Measurements from ENCODE around the gene TPP1.

The TPP1 gene

GRCh38 chr11:6654281-6655019 lies 35.2 kb upstream of the TPP1 start:
- TF ChIP-seq CTCF (IDR thresholded peaks at IDR 0.05; ENCODE audit: low read depth, low read length, missing control alignments), result no peak
- no peak overlapping the region for H3K4me3 ChIP-seq (ENCODE audit: low read depth, low read length)
- no peak for DNase-seq (ENCODE audit: low read depth)

- DNase-seq (ENCODE audit: low read depth), result no peak
- no peak overlapping the region for H3K4me3 ChIP-seq (ENCODE audit: low read depth, low read length)
- TF ChIP-seq CTCF (IDR thresholded peaks at IDR 0.05; ENCODE audit: low read depth, low read length, missing control alignments), result no peak
Measured at GRCh38 chr11:6653656-6654055, 34.4 kb upstream of the TPP1 start.

- no peak for TF ChIP-seq CTCF (IDR thresholded peaks at IDR 0.05; ENCODE audit: low read depth, low read length, missing control alignments)
- H3K4me3 ChIP-seq (ENCODE audit: low read depth, low read length), result no peak overlapping the region
- no peak for DNase-seq (ENCODE audit: low read depth)
Measured at GRCh38 chr11:6653097-6653496, 33.9 kb upstream of the TPP1 start.

GRCh38 chr11:6652182-6652581 lies 33.0 kb upstream of the TPP1 start:
- H3K4me3 ChIP-seq (ENCODE audit: low read depth, low read length), result no peak overlapping the region
- DNase-seq (ENCODE audit: low read depth), result no peak
- no peak for TF ChIP-seq CTCF (IDR thresholded peaks at IDR 0.05; ENCODE audit: low read depth, low read length, missing control alignments)

- no peak for TF ChIP-seq CTCF (IDR thresholded peaks at IDR 0.05; ENCODE audit: low read depth, low read length, missing control alignments)
- no peak for DNase-seq (ENCODE audit: low read depth)
- no peak overlapping the region for H3K4me3 ChIP-seq (ENCODE audit: low read depth, low read length)
Measured at GRCh38 chr11:6650980-6651379, 31.8 kb upstream of the TPP1 start.

- no peak for TF ChIP-seq CTCF (IDR thresholded peaks at IDR 0.05; ENCODE audit: low read depth, low read length, missing control alignments)
- DNase-seq (ENCODE audit: low read depth), result no peak
- no peak overlapping the region for H3K4me3 ChIP-seq (ENCODE audit: low read depth, low read length)
Measured at GRCh38 chr11:6650104-6650503, 30.9 kb upstream of the TPP1 start.

GRCh38 chr11:6648501-6648900 lies 29.3 kb upstream of the TPP1 start:
- no peak for DNase-seq (ENCODE audit: low read depth)
- TF ChIP-seq CTCF (IDR thresholded peaks at IDR 0.05; ENCODE audit: low read depth, low read length, missing control alignments), result no peak
- no peak overlapping the region for H3K4me3 ChIP-seq (ENCODE audit: low read depth, low read length)
